HG03066 (cell line): ENCODE data around the gene IFI35.

Experiments
- ATAC-seq: cut with Tn5 transposase; IDR thresholded peaks from one replicate; pipeline ENCODE4 v1.9.1; 2021; ENCODE audit warnings: low read depth; ENCODE audit not compliant: unreplicated experiment

IFI35 gene

GRCh38 chr17:43020789-43021740 is 14.5 kb downstream of the IFI35 start:
- ATAC-seq = no peak

GRCh38 chr17:43021741-43022512 is 15.3 kb downstream of the IFI35 start, which contains the start of gene VAT1:
VAT1 (minus strand) TSS chr17:43022385; CDS start chr17:43022322, 63 bp downstream.
- ATAC-seq = no peak

GRCh38 chr17:43024407-43025289 is 18.1 kb downstream of the IFI35 start, which contains the start of gene RND2:
RND2 (plus strand) TSS chr17:43025231; CDS start chr17:43025348, 117 bp downstream.
- no peak for ATAC-seq

- no peak for ATAC-seq
These were observed 18.7 kb downstream of the IFI35 start for GRCh38 chr17:43025290-43025657.

GRCh38 chr17:43025766-43026537 is 19.4 kb downstream of the IFI35 start:
- ATAC-seq = no peak

- ATAC-seq = no peak
These were observed 20.0 kb downstream of the IFI35 start for GRCh38 chr17:43026595-43026994.

GRCh38 chr17:43027091-43028032 is 20.8 kb downstream of the IFI35 start:
- ATAC-seq = no peak

- ATAC-seq = no peak
These were observed 21.8 kb downstream of the IFI35 start for GRCh38 chr17:43028221-43028861.

GRCh38 chr17:43030137-43030767 is 23.7 kb downstream of the IFI35 start:
- ATAC-seq = no peak

- no peak for ATAC-seq
These were observed 25.1 kb downstream of the IFI35 start for GRCh38 chr17:43031666-43032065.

GRCh38 chr17:43033948-43034881 is 27.6 kb downstream of the IFI35 start:
- no peak for ATAC-seq

- no peak for ATAC-seq
These were observed 28.3 kb downstream of the IFI35 start for GRCh38 chr17:43034894-43035293.

- no peak for ATAC-seq
These were observed 33.1 kb downstream of the IFI35 start for GRCh38 chr17:43039646-43040045.

- no peak for ATAC-seq
These were observed 34.1 kb downstream of the IFI35 start for GRCh38 chr17:43040655-43041054.

GRCh38 chr17:43042025-43042628 is 35.5 kb downstream of the IFI35 start:
- ATAC-seq = no peak

- ATAC-seq = no peak
These were observed 36.7 kb downstream of the IFI35 start for GRCh38 chr17:43043307-43043706.
